ENCODE results near the gene HMGN2. TPM values are rescaled to one million over a fixed set of nuclear protein-coding genes. Genes with fewer than 3 reads are reported as not detected.

Gene HMGN2
- total RNA-seq, 1 donor from 2014 or later, result 1,041 TPM

- no peaks in the 10 kb centered on the region for H3K9me3 Mint-ChIP-seq
- peaks cover 7% of the 10 kb centered on the region for H3K27me3 Mint-ChIP-seq (ENCODE audit: low read depth)
- peaks cover 38% of the 10 kb centered on the region for H3K4me1 Mint-ChIP-seq
- H3K4me3 Mint-ChIP-seq, result peak overlapping the region; percentile 82
- TF ChIP-seq CTCF (conservative IDR thresholded peaks at IDR 0.05), result no peak
- no peak for DNase-seq (ENCODE audit: low read depth, low spot score)
- peaks cover 37% of the 10 kb centered on the region for H3K36me3 Mint-ChIP-seq (ENCODE audit: low read depth)
- H3K27ac Mint-ChIP-seq (ENCODE audit: unreplicated experiment), result no peak overlapping the region
Measured at GRCh38 chr1:26477446-26478152, 5.4 kb downstream of the HMGN2 start.

- Mint-ChIP-seq H3K4me1 (peaks cover 38% of the 10 kb centered on the region), H3K36me3 (ENCODE audit: low read depth) (peaks cover 35% of the 10 kb centered on the region), H3K4me3 (peak overlapping the region; percentile 77), H3K27ac (ENCODE audit: unreplicated experiment) (no peak overlapping the region), H3K27me3 (ENCODE audit: low read depth) (peaks cover 6% of the 10 kb centered on the region), H3K9me3 (no peaks in the 10 kb centered on the region)
- no peak for DNase-seq (ENCODE audit: low read depth, low spot score)
- TF ChIP-seq CTCF (conservative IDR thresholded peaks at IDR 0.05), result no peak
Measured at GRCh38 chr1:26478159-26478558, 5.9 kb downstream of the HMGN2 start.

GRCh38 chr1:26478988-26479387 is 6.7 kb downstream of the HMGN2 start:
- no peak for DNase-seq (ENCODE audit: low read depth, low spot score)
- H3K27ac Mint-ChIP-seq (ENCODE audit: unreplicated experiment), result no peak overlapping the region
- H3K36me3 Mint-ChIP-seq (ENCODE audit: low read depth), result peaks cover 27% of the 10 kb centered on the region
- peak overlapping the region; percentile 58 for H3K4me3 Mint-ChIP-seq
- TF ChIP-seq CTCF (conservative IDR thresholded peaks at IDR 0.05), result no peak
- H3K9me3 Mint-ChIP-seq, result no peaks in the 10 kb centered on the region
- H3K27me3 Mint-ChIP-seq (ENCODE audit: low read depth), result peaks cover 4% of the 10 kb centered on the region
- H3K4me1 Mint-ChIP-seq, result peaks cover 30% of the 10 kb centered on the region

- Mint-ChIP-seq H3K9me3 (no peaks in the 10 kb centered on the region), H3K27ac (ENCODE audit: unreplicated experiment) (no peak overlapping the region), H3K4me3 (peak overlapping the region; percentile 26), H3K27me3 (ENCODE audit: low read depth) (peaks cover 2% of the 10 kb centered on the region), H3K4me1 (peaks cover 7% of the 10 kb centered on the region), H3K36me3 (ENCODE audit: low read depth) (peaks cover 7% of the 10 kb centered on the region)
- TF ChIP-seq CTCF (conservative IDR thresholded peaks at IDR 0.05), result no peak
- DNase-seq (ENCODE audit: low read depth, low spot score), result no peak
Measured at GRCh38 chr1:26482921-26483320, 10.7 kb downstream of the HMGN2 start.

GRCh38 chr1:26483980-26484379 is 11.7 kb downstream of the HMGN2 start:
- peak overlapping the region; percentile 27 for H3K4me3 Mint-ChIP-seq
- peaks cover 2% of the 10 kb centered on the region for H3K27me3 Mint-ChIP-seq (ENCODE audit: low read depth)
- no peak overlapping the region for H3K27ac Mint-ChIP-seq (ENCODE audit: unreplicated experiment)
- no peaks in the 10 kb centered on the region for H3K9me3 Mint-ChIP-seq
- peaks cover 4% of the 10 kb centered on the region for H3K4me1 Mint-ChIP-seq
- DNase-seq (ENCODE audit: low read depth, low spot score), result no peak
- no peak for TF ChIP-seq CTCF (conservative IDR thresholded peaks at IDR 0.05)
- peaks cover 3% of the 10 kb centered on the region for H3K36me3 Mint-ChIP-seq (ENCODE audit: low read depth)
